ENCODE results near the gene TTC3. TPM values are rescaled to one million over a fixed set of nuclear protein-coding genes. Genes with fewer than 3 reads are reported as not detected.
A peak's percentile ranks its signal among the peaks of the same experiment; 100 is the strongest.

Gene TTC3
- total RNA-seq, 1 experiment from 2014 or later, result 68.0 TPM

DNA sequence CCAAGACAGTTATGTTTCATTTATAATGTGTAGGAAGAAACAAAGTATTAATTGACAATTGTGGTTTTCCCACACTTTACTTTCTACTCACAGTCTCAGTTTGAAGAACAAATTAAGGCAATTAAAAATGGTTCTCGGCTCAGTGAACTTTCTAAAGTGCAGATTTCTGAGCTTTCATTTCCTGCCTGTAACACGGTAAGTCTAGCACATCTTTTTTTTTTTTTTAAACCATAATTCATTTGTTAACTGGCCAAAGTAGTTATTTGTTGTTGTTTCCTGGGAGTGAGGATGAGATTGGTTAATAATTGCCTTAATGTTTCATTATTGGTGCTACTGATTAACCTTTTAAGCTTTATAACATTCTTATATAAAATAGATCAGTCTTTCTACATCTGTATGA, 119.0 kb downstream of the TTC3 start:
- no peak for DNase-seq
- intact Hi-C loops (cut with micrococcal nuclease; ENCODE audit: unreplicated experiment), result no loop called here
- Mint-ChIP-seq H3K4me1 (ENCODE audit: low read depth, unreplicated experiment) (peaks cover 8% of the 10 kb centered on the region), H3K27me3 (ENCODE audit: unreplicated experiment) (no peaks in the 10 kb centered on the region), H3K36me3 (ENCODE audit: insufficient read depth, unreplicated experiment) (peaks cover 30% of the 10 kb centered on the region), H3K27ac (ENCODE audit: unreplicated experiment) (no peak overlapping the region), H3K4me3 (ENCODE audit: low read depth, unreplicated experiment) (no peak overlapping the region), H3K9me3 (ENCODE audit: low read depth, unreplicated experiment) (no peaks in the 10 kb centered on the region)
- CTCF ChIA-PET, result interaction anchor here (0.7 kb wide), 1 partner anchor 432 kb away, joined by 3 read pairs; no protein-coding TSS in a partner anchor
- no TSS peak for BruUV-seq (replicated peaks)
- TF ChIP-seq, protein P1, sequence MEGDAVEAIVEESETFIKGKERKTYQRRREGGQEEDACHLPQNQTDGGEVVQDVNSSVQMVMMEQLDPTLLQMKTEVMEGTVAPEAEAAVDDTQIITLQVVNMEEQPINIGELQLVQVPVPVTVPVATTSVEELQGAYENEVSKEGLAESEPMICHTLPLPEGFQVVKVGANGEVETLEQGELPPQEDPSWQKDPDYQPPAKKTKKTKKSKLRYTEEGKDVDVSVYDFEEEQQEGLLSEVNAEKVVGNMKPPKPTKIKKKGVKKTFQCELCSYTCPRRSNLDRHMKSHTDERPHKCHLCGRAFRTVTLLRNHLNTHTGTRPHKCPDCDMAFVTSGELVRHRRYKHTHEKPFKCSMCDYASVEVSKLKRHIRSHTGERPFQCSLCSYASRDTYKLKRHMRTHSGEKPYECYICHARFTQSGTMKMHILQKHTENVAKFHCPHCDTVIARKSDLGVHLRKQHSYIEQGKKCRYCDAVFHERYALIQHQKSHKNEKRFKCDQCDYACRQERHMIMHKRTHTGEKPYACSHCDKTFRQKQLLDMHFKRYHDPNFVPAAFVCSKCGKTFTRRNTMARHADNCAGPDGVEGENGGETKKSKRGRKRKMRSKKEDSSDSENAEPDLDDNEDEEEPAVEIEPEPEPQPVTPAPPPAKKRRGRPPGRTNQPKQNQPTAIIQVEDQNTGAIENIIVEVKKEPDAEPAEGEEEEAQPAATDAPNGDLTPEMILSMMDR (IDR thresholded peaks at IDR 0.05; ENCODE audit: unreplicated experiment), result no peak

DNA sequence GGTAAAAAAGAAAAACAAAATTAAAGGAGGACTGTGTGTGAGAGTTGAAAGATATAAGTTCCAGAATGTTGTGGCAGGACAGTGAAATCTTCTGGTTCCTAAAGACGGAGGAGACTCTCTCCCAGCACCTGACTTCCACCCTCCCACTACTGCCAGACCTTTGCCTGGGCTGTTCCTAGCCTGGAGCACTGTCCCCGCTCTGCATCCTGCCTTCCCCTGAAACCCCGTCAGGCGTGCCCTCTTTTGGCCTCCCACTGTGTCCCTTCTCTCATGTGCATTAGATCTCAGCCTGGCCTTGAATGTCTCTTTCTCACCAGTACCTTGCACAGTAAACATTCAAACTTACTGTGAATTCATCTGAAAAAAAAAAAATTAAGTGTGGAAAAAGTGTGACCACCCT, 120.0 kb downstream of the TTC3 start:
- TF ChIP-seq, protein P1 (IDR thresholded peaks at IDR 0.05; ENCODE audit: unreplicated experiment), result no peak
- no peak overlapping the region for H3K4me3 Mint-ChIP-seq (ENCODE audit: low read depth, unreplicated experiment)
- H3K9me3 Mint-ChIP-seq (ENCODE audit: low read depth, unreplicated experiment), result no peaks in the 10 kb centered on the region
- CTCF ChIA-PET, result no interaction called here
- intact Hi-C loops (cut with micrococcal nuclease; ENCODE audit: unreplicated experiment), result no loop called here
- DNase-seq, result no peak
- no TSS peak for BruUV-seq (replicated peaks)
- H3K36me3 Mint-ChIP-seq (ENCODE audit: insufficient read depth, unreplicated experiment), result peaks cover 30% of the 10 kb centered on the region
- no peak overlapping the region for H3K27ac Mint-ChIP-seq (ENCODE audit: unreplicated experiment)
- peaks cover 8% of the 10 kb centered on the region for H3K4me1 Mint-ChIP-seq (ENCODE audit: low read depth, unreplicated experiment)
- no peaks in the 10 kb centered on the region for H3K27me3 Mint-ChIP-seq (ENCODE audit: unreplicated experiment)

DNA sequence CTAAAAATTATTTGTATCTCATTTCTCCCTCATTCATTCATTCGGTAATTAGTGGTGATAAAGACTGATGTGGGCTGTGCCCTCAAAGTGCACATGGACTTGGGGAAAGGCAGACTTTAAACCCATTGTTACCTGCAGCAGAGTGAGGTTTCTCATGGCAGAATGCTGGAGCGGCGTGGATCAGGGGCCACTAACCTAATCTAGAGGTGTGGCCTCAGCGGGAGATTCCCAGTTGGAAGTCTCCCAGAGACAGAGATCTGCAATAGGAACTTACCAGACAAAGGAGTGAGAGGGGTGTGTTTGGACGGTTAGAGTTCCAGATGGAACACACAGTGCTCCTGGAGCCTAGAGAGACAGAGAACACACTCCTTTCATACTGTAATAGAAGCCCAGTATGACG, 120.6 kb downstream of the TTC3 start:
- Mint-ChIP-seq H3K4me3 (ENCODE audit: low read depth, unreplicated experiment) (no peak overlapping the region), H3K36me3 (ENCODE audit: insufficient read depth, unreplicated experiment) (peaks cover 25% of the 10 kb centered on the region), H3K27ac (ENCODE audit: unreplicated experiment) (no peak overlapping the region), H3K27me3 (ENCODE audit: unreplicated experiment) (no peaks in the 10 kb centered on the region), H3K9me3 (ENCODE audit: low read depth, unreplicated experiment) (no peaks in the 10 kb centered on the region), H3K4me1 (ENCODE audit: low read depth, unreplicated experiment) (peaks cover 8% of the 10 kb centered on the region)
- BruUV-seq (replicated peaks), result no TSS peak
- TF ChIP-seq, protein P1 (IDR thresholded peaks at IDR 0.05; ENCODE audit: unreplicated experiment), result no peak
- intact Hi-C loops (cut with micrococcal nuclease; ENCODE audit: unreplicated experiment), result no loop called here
- CTCF ChIA-PET, result no interaction called here
- DNase-seq, result no peak

DNA sequence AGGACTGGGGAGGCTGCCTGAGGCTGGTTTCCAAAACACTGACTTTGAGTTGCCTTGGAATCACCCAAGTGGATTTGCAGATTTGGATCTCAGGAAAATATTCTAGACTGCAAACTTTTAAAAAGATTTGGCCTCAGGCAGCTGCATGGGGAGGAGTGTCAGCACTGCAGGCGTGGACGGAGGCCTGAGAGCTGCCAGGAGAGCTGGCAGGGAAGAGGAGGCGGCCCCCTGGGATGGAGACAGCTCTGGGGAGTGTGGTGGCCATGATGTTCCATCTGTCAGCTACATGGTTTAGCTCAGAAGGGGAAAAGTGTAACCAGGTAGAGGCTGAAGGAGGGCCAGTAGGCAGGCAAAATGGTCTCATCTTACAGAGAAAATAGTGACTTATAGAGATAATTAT, 122.0 kb downstream of the TTC3 start:
- BruUV-seq (replicated peaks), result no TSS peak
- Mint-ChIP-seq H3K27me3 (ENCODE audit: unreplicated experiment) (no peaks in the 10 kb centered on the region), H3K36me3 (ENCODE audit: insufficient read depth, unreplicated experiment) (peaks cover 25% of the 10 kb centered on the region), H3K27ac (ENCODE audit: unreplicated experiment) (peak overlapping the region; percentile 31), H3K4me3 (ENCODE audit: low read depth, unreplicated experiment) (no peak overlapping the region), H3K9me3 (ENCODE audit: low read depth, unreplicated experiment) (no peaks in the 10 kb centered on the region), H3K4me1 (ENCODE audit: low read depth, unreplicated experiment) (peaks cover 8% of the 10 kb centered on the region)
- intact Hi-C loops (cut with micrococcal nuclease; ENCODE audit: unreplicated experiment), result no loop called here
- TF ChIP-seq, protein P1 (IDR thresholded peaks at IDR 0.05; ENCODE audit: unreplicated experiment), result no peak
- DNase-seq, result no peak
- CTCF ChIA-PET, result interaction anchor here (0.6 kb wide), 1 partner anchor 154 kb away, joined by 4 read pairs; no protein-coding TSS in a partner anchor
